ENCODE data around the gene ZNF611. TPM values are rescaled to one million over a fixed set of nuclear protein-coding genes. Genes with fewer than 3 reads are reported as not detected.
"Not testable (repeated sequence)": the region's sequence is repeated elsewhere in the genome, so short reads cannot be mapped to it uniquely, and the experiment has no call there.

Gene ZNF611
- polyA plus RNA-seq, 1 of the 3 experiments (the other 2 are of a cell fraction) = 2.6 TPM

DNA sequence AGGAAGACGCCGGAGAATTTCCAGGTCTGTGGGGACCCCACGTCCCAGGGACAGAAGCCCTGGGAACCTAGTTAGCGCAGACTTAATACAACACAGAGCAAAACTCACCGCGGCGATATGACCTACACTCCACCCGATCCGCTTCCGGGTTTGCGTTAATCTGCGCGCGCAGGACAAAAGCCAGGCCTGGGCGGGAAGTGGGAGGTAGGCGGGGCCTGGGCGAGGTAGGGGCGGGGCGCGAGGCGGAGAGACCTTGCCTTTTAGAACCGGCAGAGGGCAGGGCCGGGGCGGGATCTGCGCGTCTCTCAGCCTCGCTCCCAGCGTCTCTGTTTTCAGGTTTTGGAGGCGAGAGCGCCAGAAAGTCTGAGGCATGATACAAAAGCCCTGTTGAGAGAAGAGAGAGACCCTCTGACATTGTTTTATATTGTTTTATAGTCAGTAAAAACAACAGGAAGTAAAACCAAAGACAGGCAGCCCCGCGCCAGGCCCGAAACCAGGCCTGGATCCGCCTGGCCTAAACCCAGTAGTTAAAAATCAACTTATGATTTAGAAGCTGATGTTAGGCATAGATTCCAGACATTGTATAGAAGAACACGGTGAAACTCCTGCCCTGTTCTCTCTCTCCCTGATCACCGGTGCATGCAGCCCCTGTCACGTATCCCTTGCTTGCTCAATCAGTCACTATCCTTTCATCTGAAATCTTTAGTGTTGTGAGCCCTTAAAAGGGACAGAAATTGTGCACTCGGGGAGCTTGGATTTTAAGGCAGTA is at the start of gene ZNF611 (continued):
- TF ChIP-seq, protein P1, sequence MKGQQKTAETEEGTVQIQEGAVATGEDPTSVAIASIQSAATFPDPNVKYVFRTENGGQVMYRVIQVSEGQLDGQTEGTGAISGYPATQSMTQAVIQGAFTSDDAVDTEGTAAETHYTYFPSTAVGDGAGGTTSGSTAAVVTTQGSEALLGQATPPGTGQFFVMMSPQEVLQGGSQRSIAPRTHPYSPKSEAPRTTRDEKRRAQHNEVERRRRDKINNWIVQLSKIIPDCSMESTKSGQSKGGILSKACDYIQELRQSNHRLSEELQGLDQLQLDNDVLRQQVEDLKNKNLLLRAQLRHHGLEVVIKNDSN (IDR thresholded peaks at IDR 0.05; ENCODE audit: borderline replicate concordance, low read depth) = no peak
- TF ChIP-seq NFIC (IDR thresholded peaks at IDR 0.05; ENCODE audit: borderline replicate concordance) = no peak
- no peak for TF ChIP-seq TEAD4 (IDR thresholded peaks at IDR 0.05; ENCODE audit: borderline replicate concordance, insufficient read depth)
- TF ChIP-seq, protein P2, sequence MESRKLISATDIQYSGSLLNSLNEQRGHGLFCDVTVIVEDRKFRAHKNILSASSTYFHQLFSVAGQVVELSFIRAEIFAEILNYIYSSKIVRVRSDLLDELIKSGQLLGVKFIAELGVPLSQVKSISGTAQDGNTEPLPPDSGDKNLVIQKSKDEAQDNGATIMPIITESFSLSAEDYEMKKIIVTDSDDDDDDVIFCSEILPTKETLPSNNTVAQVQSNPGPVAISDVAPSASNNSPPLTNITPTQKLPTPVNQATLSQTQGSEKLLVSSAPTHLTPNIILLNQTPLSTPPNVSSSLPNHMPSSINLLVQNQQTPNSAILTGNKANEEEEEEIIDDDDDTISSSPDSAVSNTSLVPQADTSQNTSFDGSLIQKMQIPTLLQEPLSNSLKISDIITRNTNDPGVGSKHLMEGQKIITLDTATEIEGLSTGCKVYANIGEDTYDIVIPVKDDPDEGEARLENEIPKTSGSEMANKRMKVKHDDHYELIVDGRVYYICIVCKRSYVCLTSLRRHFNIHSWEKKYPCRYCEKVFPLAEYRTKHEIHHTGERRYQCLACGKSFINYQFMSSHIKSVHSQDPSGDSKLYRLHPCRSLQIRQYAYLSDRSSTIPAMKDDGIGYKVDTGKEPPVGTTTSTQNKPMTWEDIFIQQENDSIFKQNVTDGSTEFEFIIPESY (IDR thresholded peaks at IDR 0.05; ENCODE audit: borderline replicate concordance, low read depth) = no peak
- peak; percentile 95 for TF ChIP-seq POLR2AphosphoS5 (IDR thresholded peaks at IDR 0.05; ENCODE audit: low read depth, low read length)
- TF ChIP-seq FOXJ3 (CRISPR knock-in tag; IDR thresholded peaks at IDR 0.05) = no peak
- no peak for TF ChIP-seq RCOR1 (IDR thresholded peaks at IDR 0.05; ENCODE audit: low read length)
- TF ChIP-seq TAF1 (IDR thresholded peaks at IDR 0.05; ENCODE audit: borderline replicate concordance, low read depth, low read length) = no peak
- peak; percentile 58 for TF ChIP-seq RAD21 (IDR thresholded peaks at IDR 0.05; ENCODE audit: low read length)
- no peak for TF ChIP-seq FOXM1 (IDR thresholded peaks at IDR 0.05; ENCODE audit: low read depth)
- no peak for TF ChIP-seq JUND (IDR thresholded peaks at IDR 0.05)

DNA sequence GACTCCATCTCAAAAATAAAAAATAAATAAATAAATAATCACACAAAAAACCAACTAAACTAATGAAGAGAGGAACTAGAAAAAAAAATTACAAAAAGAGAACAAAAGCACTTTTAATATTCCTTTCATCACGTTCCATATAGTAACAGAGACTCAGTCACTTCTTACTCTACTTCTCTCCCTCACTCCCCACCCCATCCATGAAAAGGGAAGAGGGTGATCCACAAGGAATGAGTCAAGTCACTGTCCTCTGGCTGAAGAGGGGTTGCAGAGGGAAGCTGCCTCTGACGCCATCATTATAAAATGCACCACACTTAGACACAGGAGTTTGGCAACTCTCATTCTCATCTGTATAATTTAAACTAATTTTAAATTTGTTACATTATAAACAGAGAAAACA is 48.0 kb upstream of the ZNF611 start:
- H3K4me2 ChIP-seq; H3F3A ChIP-seq (replicated peaks; ENCODE audit: insufficient read depth); DNase-seq; H3K4me1 ChIP-seq (ENCODE audit: control insufficient read depth in 1 of 2, insufficient read depth in 2 of 2, low read depth in 1 of 2, low read length in 1 of 2); H3K36me3 ChIP-seq (replicated peaks in 1 of 2; ENCODE audit: control insufficient read depth in 1 of 2, insufficient read depth in 2 of 2, low read length in 1 of 2); H3K9me2 ChIP-seq; H3K9me3 ChIP-seq; POLR2A ChIA-PET; H3K27ac ChIP-seq (ENCODE audit: low read depth in 2 of 2, low read length in 1 of 2); H3K9ac ChIP-seq; H3K4me3 ChIP-seq (ENCODE audit: low read depth in 2 of 2, low read length in 1 of 2); H4K20me1 ChIP-seq (ENCODE audit: insufficient read depth); CTCF ChIA-PET; H2AFZ ChIP-seq (ENCODE audit: low read depth); H3K79me2 ChIP-seq (ENCODE audit: insufficient read depth); H3K27me3 ChIP-seq (ENCODE audit: insufficient read depth): not testable (repeated sequence)
- WGBS (ENCODE audit: low lambda C conversion rate) = 88% methylated on average over 1 of the region's 2 CpGs

DNA sequence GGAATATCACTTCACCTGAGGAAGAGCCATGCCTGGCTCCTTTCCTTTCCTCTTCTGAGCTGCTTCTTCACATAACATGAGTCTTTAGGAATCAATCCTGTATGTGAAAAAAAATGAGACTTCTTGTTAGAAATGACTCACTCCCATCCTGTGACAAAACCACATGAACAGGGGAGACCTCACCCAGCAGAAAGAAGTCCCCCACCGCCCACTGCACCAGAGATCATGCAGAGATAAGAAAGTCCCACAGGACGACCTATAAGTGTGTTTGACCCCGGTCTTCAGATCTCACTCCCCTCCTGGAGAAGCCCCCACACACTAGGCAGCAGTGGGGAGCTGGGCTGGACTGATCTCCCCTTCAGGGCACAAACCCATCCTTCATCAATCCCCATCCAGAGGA is 44.0 kb upstream of the ZNF611 start:
- DNase-seq = no peak
- Histone ChIP-seq H4K20me1 (ENCODE audit: insufficient read depth) (no peaks in the 10 kb centered on the region), H3K4me3 (ENCODE audit: low read depth in 2 of 2, low read length in 1 of 2) (no peak overlapping the region), H3K27me3 (ENCODE audit: insufficient read depth) (no peaks in the 10 kb centered on the region), H3K27ac (ENCODE audit: low read depth in 2 of 2, low read length in 1 of 2) (no peak overlapping the region), H3K79me2 (ENCODE audit: insufficient read depth) (no peaks in the 10 kb centered on the region), H3K9ac (no peak overlapping the region), H3K4me1 (ENCODE audit: control insufficient read depth in 1 of 2, insufficient read depth in 2 of 2, low read depth in 1 of 2, low read length in 1 of 2) (no peaks in the 10 kb centered on the region), H3K9me2 (no peaks in the 10 kb centered on the region), H3F3A (replicated peaks; ENCODE audit: insufficient read depth) (no peaks in the 10 kb centered on the region), H3K36me3 (replicated peaks in 1 of 2; ENCODE audit: control insufficient read depth in 1 of 2, insufficient read depth in 2 of 2, low read length in 1 of 2) (peaks cover 0 to 18% of the 10 kb centered on the region in 2 experiments), H3K9me3 (no peaks in the 10 kb centered on the region), H2AFZ (ENCODE audit: low read depth) (no peak overlapping the region), H3K4me2 (no peak overlapping the region)
- TF ChIP-seq, protein P3, sequence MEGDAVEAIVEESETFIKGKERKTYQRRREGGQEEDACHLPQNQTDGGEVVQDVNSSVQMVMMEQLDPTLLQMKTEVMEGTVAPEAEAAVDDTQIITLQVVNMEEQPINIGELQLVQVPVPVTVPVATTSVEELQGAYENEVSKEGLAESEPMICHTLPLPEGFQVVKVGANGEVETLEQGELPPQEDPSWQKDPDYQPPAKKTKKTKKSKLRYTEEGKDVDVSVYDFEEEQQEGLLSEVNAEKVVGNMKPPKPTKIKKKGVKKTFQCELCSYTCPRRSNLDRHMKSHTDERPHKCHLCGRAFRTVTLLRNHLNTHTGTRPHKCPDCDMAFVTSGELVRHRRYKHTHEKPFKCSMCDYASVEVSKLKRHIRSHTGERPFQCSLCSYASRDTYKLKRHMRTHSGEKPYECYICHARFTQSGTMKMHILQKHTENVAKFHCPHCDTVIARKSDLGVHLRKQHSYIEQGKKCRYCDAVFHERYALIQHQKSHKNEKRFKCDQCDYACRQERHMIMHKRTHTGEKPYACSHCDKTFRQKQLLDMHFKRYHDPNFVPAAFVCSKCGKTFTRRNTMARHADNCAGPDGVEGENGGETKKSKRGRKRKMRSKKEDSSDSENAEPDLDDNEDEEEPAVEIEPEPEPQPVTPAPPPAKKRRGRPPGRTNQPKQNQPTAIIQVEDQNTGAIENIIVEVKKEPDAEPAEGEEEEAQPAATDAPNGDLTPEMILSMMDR (IDR thresholded peaks at IDR 0.05) = no peak
- TF ChIP-seq, protein P4, sequence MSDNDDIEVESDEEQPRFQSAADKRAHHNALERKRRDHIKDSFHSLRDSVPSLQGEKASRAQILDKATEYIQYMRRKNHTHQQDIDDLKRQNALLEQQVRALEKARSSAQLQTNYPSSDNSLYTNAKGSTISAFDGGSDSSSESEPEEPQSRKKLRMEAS (IDR thresholded peaks at IDR 0.05; ENCODE audit: low read depth) = no peak
- no peak for TF ChIP-seq SIN3A (IDR thresholded peaks at IDR 0.05; ENCODE audit: borderline replicate concordance, low read depth, low read length)
- no peak for TF ChIP-seq TEAD4 (IDR thresholded peaks at IDR 0.05; ENCODE audit: borderline replicate concordance, insufficient read depth)
- no peak for TF ChIP-seq FOSL2 (IDR thresholded peaks at IDR 0.05; ENCODE audit: borderline replicate concordance, low read depth)
- TF ChIP-seq FOXJ3 (CRISPR knock-in tag; IDR thresholded peaks at IDR 0.05) = no peak
- TF ChIP-seq, protein P2 (IDR thresholded peaks at IDR 0.05; ENCODE audit: borderline replicate concordance, low read depth) = no peak
- TF ChIP-seq POLR2AphosphoS5 (IDR thresholded peaks at IDR 0.05; ENCODE audit: low read depth, low read length) = no peak
- 49% methylated on average over 2 of the region's 3 CpGs for WGBS (ENCODE audit: low lambda C conversion rate)
- POLR2A ChIA-PET = no interaction called here
- CTCF ChIA-PET = no interaction called here

All from SK-N-SH (cell line).